Activated T-helper 1 cell treated with anti-CD3 and anti-CD28 coated beads, Interleukin-12 subunit alpha, Interleukin-12 subunit beta, Interleukin-2, Interleukin-4 antibody, amounts not matched to agents 30 ng/mL and 10 ng/mL and 1 ng/mL, durations not matched to agents 14 hours and 24 hours and 36 hours (primary cell): Measurements from ENCODE around the gene INTS7. TPM values are rescaled to one million over a fixed set of nuclear protein-coding genes. Genes with fewer than 3 reads are reported as not detected.
"Not testable (repeated sequence)": the region's sequence is repeated elsewhere in the genome, so short reads cannot be mapped to it uniquely, and the experiment has no call there.

Experiments
- DNase-seq: peaks from one replicate; pipeline ENCODE4 v3.0.0; 2021; ENCODE audit warnings: low spot score
- H3K27ac Mint-ChIP-seq: one replicate; pipeline ENCODE4 v1.8.0; 2021; ENCODE audit warnings: mild to moderate bottlenecking, mixed read lengths
- H3K27me3 Mint-ChIP-seq: one replicate; pipeline ENCODE4 v1.8.0; 2022; ENCODE audit warnings: mild to moderate bottlenecking, moderate library complexity, mixed read lengths; ENCODE audit not compliant: insufficient read depth
- H3K36me3 Mint-ChIP-seq: one replicate; pipeline ENCODE4 v1.8.0; 2021; ENCODE audit warnings: low read depth, mixed read lengths
- H3K4me1 Mint-ChIP-seq: one replicate; pipeline ENCODE4 v1.8.0; 2021; ENCODE audit warnings: low read depth, mixed read lengths
- H3K4me3 Mint-ChIP-seq: one replicate; pipeline ENCODE4 v1.8.0; 2021; ENCODE audit warnings: mild to moderate bottlenecking, moderate library complexity, mixed read lengths
- H3K9me3 Mint-ChIP-seq: one replicate; pipeline ENCODE4 v1.8.0; 2021; ENCODE audit warnings: mixed read lengths
- intact Hi-C: fragments of 100-400 bp; cut with micrococcal nuclease; formaldehyde crosslinking; loops from one replicate; pipeline ENCODE4 v1.15.1; 2024
- total RNA-seq: library from RNA; stranded (reverse); gene quantifications from 2 replicates; pipeline ENCODE4 v1.2.3, GENCODE V29; 2022

INTS7 gene
- total RNA-seq, 1 donor from 2014 or later, result 33.2 TPM

- H3K4me1 Mint-ChIP-seq, result peaks cover 18% of the 10 kb centered on the region
- H3K9me3 Mint-ChIP-seq, H3K27ac Mint-ChIP-seq, H3K27me3 Mint-ChIP-seq, DNase-seq, H3K4me3 Mint-ChIP-seq, intact Hi-C loops: not testable (repeated sequence)
- peaks cover 35% of the 10 kb centered on the region for H3K36me3 Mint-ChIP-seq
Measured at GRCh38 chr1:211954028-211954427, 81.3 kb downstream of the INTS7 start.

GRCh38 chr1:211953543-211953942 is 81.8 kb downstream of the INTS7 start:
- H3K9me3 Mint-ChIP-seq, intact Hi-C loops, H3K27me3 Mint-ChIP-seq, H3K27ac Mint-ChIP-seq, H3K4me3 Mint-ChIP-seq, DNase-seq: not testable (repeated sequence)
- Mint-ChIP-seq H3K36me3 (peaks cover 32% of the 10 kb centered on the region), H3K4me1 (peaks cover 18% of the 10 kb centered on the region)

GRCh38 chr1:211952299-211952698 is 83.1 kb downstream of the INTS7 start:
- Mint-ChIP-seq H3K36me3 (peaks cover 27% of the 10 kb centered on the region), H3K27ac (no peak overlapping the region), H3K9me3 (no peaks in the 10 kb centered on the region), H3K4me3 (no peak overlapping the region), H3K4me1 (peaks cover 18% of the 10 kb centered on the region), H3K27me3 (no peaks in the 10 kb centered on the region)
- no peak for DNase-seq
- intact Hi-C loops, result no loop called here

- Mint-ChIP-seq H3K27ac (peak overlapping the region; percentile 8), H3K4me1 (peaks cover 18% of the 10 kb centered on the region), H3K4me3 (no peak overlapping the region), H3K9me3 (no peaks in the 10 kb centered on the region), H3K36me3 (peaks cover 23% of the 10 kb centered on the region), H3K27me3 (no peaks in the 10 kb centered on the region)
- intact Hi-C loops, result no loop called here
- no peak for DNase-seq
Measured at GRCh38 chr1:211951856-211952255, 83.5 kb downstream of the INTS7 start.

GRCh38 chr1:211948377-211948776 is 87.0 kb downstream of the INTS7 start:
- intact Hi-C loops, result no loop called here
- Mint-ChIP-seq H3K4me3 (no peak overlapping the region), H3K27ac (no peak overlapping the region), H3K27me3 (no peaks in the 10 kb centered on the region), H3K9me3 (no peaks in the 10 kb centered on the region), H3K4me1 (peaks cover 18% of the 10 kb centered on the region), H3K36me3 (peaks cover 33% of the 10 kb centered on the region)
- no peak for DNase-seq

- intact Hi-C loops, result no loop called here
- Mint-ChIP-seq H3K4me1 (peaks cover 13% of the 10 kb centered on the region), H3K27me3 (no peaks in the 10 kb centered on the region), H3K36me3 (peaks cover 30% of the 10 kb centered on the region), H3K27ac (no peak overlapping the region), H3K9me3 (no peaks in the 10 kb centered on the region), H3K4me3 (no peak overlapping the region)
- DNase-seq, result no peak
Measured at GRCh38 chr1:211947396-211948295, 87.7 kb downstream of the INTS7 start.

GRCh38 chr1:211944733-211945500 is 90.4 kb downstream of the INTS7 start:
- Mint-ChIP-seq H3K9me3 (no peaks in the 10 kb centered on the region), H3K27me3 (no peaks in the 10 kb centered on the region), H3K4me3 (no peak overlapping the region), H3K27ac (no peak overlapping the region), H3K36me3 (peaks cover 37% of the 10 kb centered on the region), H3K4me1 (peaks cover 11% of the 10 kb centered on the region)
- no peak for DNase-seq
- intact Hi-C loops, result no loop called here

- H3K36me3 Mint-ChIP-seq, result peaks cover 38% of the 10 kb centered on the region
- DNase-seq, result no peak
- intact Hi-C loops, result no loop called here
- H3K4me3 Mint-ChIP-seq, result no peak overlapping the region
- peaks cover 31% of the 10 kb centered on the region for H3K4me1 Mint-ChIP-seq
- no peak overlapping the region for H3K27ac Mint-ChIP-seq
- H3K9me3 Mint-ChIP-seq, result no peaks in the 10 kb centered on the region
- H3K27me3 Mint-ChIP-seq, result no peaks in the 10 kb centered on the region
Measured at GRCh38 chr1:211942583-211942982, 92.8 kb downstream of the INTS7 start.

GRCh38 chr1:211939876-211940468 is 95.4 kb downstream of the INTS7 start:
- Mint-ChIP-seq H3K36me3 (peaks cover 29% of the 10 kb centered on the region), H3K4me1 (peaks cover 47% of the 10 kb centered on the region), H3K27me3 (no peaks in the 10 kb centered on the region), H3K4me3 (no peak overlapping the region), H3K27ac (peak overlapping the region; percentile 2), H3K9me3 (no peaks in the 10 kb centered on the region)
- intact Hi-C loops, result loop anchor here (1.0 to 10.0 kb wide), 9 partner anchors 53 to 1598 kb away; partner anchors contain the start of genes DTL, INTS7, NENF and PPP2R5A
- DNase-seq, result peak; percentile 33

GRCh38 chr1:211938561-211938997 is 96.8 kb downstream of the INTS7 start:
- peaks cover 58% of the 10 kb centered on the region for H3K4me1 Mint-ChIP-seq
- H3K27me3 Mint-ChIP-seq, result peaks cover 5% of the 10 kb centered on the region
- no peak overlapping the region for H3K27ac Mint-ChIP-seq
- H3K36me3 Mint-ChIP-seq, result peaks cover 17% of the 10 kb centered on the region
- intact Hi-C loops, result loop anchor here (2.0 to 10.0 kb wide), 8 partner anchors 51 to 1596 kb away; partner anchors contain the start of genes NENF and PPP2R5A
- H3K4me3 Mint-ChIP-seq, result peak overlapping the region; percentile 0
- DNase-seq, result no peak
- H3K9me3 Mint-ChIP-seq, result no peaks in the 10 kb centered on the region

- DNase-seq, H3K4me3 Mint-ChIP-seq, H3K9me3 Mint-ChIP-seq, H3K27ac Mint-ChIP-seq: not testable (repeated sequence)
- Mint-ChIP-seq H3K27me3 (peaks cover 14% of the 10 kb centered on the region), H3K36me3 (peaks cover 13% of the 10 kb centered on the region), H3K4me1 (peaks cover 65% of the 10 kb centered on the region)
- intact Hi-C loops, result loop anchor here (5.0 to 10.0 kb wide), 7 partner anchors 50 to 1595 kb away; partner anchors contain the start of genes NENF and PPP2R5A
Measured at GRCh38 chr1:211937422-211937821, 97.9 kb downstream of the INTS7 start.

- H3K36me3 Mint-ChIP-seq, result peaks cover 2% of the 10 kb centered on the region
- peak overlapping the region; percentile 49 for H3K4me3 Mint-ChIP-seq
- peak; percentile 29 for DNase-seq
- H3K4me1 Mint-ChIP-seq, result peaks cover 60% of the 10 kb centered on the region
- no peaks in the 10 kb centered on the region for H3K9me3 Mint-ChIP-seq
- peaks cover 16% of the 10 kb centered on the region for H3K27me3 Mint-ChIP-seq
- intact Hi-C loops, result loop anchor here (1.0 to 10.0 kb wide), 13 partner anchors 48 to 1593 kb away; partner anchors contain the start of genes DTL, INTS7, NENF and PPP2R5A
- H3K27ac Mint-ChIP-seq, result peak overlapping the region; percentile 57
Measured at GRCh38 chr1:211935448-211935970, 99.8 kb downstream of the INTS7 start.
